NOMO-1 (cell line): ENCODE measurements around the gene AP3S2.
"Not testable (repeated sequence)": the region's sequence is repeated elsewhere in the genome, so short reads cannot be mapped to it uniquely, and the experiment has no call there.

Experiments used
- DNase-seq, 2 experiments: peaks; one replicate each; lab custom pipeline; 2025; ENCODE audit not compliant: unreplicated experiment in 2 of 2; lab: John Stamatoyannopoulos, UW

AP3S2 gene

DNA sequence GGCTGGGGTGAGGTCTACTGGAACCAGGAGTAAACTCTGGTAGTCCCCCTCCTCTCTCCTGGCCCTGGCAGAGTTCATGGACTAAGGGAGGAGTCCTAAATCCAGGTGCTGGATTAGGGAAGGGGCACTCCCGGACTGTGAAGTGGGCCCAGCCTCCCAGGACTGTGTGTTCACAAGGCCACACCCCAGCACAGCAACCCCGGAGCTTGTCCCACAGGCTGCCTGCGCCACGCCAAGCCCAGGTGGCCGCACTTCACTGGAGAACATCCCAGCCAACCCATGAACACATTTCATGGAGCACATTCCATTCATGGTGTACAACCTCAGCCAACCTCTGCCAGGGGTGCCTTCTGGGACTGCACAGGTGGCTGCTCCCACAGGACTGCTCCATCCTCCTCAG is 10.7 kb upstream of the AP3S2 start:
- DNase-seq = no peak

DNA sequence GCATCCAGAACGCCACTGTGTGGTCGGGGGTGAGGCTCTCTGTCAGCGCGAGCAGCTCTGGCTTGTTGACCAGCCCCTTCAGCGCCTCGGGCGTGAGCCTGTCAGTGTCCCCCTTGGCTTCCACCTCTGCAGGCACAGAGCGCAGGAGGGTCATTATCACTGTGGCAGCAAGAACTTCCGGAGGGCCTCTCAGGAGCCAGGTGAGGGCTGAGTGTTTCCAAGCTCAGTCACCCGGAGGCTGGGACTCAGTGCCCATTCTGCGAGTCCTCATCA is 10.0 kb upstream of the AP3S2 start:
- DNase-seq = no peak

DNA sequence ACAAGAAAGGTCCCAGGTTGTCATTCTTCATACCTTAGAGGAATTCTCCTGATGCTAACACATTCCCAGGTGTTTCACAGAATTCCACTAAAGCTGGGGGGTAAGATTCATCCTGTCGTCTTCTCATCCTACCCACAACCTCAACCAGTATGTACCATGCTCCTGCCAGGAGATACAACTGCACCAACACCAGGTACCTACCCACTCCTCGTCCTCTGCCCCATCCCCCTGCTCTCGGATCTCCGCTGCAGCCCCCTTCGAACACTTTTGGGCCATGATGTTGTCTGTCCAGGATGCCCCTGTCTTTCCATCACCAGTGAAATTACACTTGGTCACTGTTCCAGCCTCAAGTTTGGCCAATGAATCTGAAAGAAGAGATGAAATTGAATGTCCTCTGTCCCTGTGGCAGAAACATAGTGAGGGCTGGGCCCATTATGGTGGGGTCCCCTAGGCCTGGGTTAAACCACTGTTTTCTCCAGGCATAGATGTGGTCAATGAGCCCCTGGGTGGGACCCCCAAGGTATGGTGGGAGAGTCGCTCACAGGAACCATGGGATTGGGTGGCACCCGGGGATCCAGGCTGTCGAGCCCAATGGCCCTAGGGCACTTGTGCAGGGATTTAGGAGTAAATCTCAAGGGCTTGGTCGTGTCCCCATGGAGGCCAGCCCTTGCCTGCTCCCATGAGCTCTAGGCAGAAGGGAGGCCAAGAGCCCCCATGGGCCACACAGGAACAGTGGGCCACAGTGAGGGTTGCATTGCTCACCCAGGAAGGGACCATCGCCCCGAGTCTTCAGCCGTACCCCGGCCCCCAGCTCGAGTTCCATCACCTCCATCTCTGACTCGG is 9.4 kb upstream of the AP3S2 start:
- DNase-seq = no peak

DNA sequence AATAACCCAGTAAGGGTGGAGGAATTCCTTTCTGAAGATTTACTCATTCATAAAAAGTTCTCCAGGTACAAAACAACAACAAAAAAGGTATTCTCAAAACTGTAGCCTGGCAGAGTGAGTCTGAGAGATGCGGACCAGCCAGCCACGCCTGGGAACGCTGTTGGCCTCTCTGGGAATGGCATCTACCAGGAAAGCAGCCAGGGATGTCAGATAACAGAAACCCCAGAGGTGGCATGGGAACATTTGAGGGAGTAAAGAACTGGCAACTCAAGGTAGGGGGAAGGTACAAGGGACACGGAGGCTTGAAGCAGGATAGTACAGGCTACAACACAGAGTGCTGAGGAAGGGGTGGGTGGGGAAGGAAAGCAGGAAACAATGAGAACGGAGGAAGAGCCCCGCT is 7.1 kb upstream of the AP3S2 start:
- no peak for DNase-seq

DNA sequence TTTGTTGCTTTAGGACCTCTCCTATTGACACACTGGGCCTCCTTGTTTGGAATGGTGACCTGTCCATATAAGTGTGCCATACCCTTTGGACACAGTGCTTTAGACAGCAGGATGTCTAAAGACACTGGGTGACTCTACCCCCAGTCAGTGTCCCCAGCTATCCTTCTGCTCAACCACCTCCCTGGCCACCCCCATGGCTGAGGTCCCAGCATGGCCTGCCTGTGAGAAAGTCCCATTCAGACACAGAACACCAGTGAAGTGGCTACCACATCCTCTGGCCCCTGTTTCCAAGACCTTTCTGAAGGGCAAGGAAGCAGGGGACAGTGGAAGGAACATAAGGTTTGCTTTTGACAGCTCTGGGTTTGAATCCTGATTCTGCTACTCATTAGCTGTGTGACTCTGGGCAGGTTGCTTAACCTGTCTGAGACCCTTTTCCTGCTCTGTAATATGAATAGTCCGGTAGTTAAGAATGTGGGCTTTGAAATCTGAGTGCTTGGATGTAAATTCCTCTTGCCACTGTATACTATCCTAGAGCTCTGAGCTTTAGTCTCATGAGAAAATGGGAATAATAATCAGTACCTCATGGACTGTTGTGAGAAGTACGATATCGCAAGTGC is 6.3 kb upstream of the AP3S2 start:
- DNase-seq = no peak

DNA sequence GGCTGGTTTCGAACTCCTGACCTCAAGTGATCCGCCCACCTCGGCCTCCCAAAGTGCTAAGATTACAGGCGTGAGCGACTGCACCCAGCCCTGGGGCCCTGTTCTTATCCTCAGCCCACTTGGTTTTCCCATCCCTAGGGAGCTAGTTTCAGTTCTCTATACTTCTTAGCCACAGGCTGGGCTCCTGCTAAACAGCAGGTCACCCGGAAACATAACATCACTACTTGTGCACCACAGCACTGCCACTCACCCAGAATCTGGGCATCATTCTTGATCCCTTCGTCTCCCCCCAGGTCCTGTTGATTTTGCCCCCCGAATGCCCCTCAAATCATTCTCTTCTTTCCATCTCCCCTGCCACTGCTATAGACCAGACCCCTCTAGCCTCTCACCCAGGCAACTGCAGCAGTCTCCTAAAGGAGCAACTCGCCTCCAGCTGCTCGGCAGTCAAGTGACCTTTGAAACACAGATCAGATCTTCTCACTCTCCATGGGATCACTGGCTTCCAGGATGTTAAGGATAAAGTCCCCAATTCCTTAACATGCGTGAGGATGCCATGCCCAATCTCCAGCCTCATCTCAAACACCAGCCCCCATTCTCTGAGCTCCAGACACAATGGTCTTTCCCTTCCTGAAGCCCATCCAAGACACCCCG is 5.6 kb upstream of the AP3S2 start:
- DNase-seq = peak in 1 of 2 experiments; percentile 37

DNA sequence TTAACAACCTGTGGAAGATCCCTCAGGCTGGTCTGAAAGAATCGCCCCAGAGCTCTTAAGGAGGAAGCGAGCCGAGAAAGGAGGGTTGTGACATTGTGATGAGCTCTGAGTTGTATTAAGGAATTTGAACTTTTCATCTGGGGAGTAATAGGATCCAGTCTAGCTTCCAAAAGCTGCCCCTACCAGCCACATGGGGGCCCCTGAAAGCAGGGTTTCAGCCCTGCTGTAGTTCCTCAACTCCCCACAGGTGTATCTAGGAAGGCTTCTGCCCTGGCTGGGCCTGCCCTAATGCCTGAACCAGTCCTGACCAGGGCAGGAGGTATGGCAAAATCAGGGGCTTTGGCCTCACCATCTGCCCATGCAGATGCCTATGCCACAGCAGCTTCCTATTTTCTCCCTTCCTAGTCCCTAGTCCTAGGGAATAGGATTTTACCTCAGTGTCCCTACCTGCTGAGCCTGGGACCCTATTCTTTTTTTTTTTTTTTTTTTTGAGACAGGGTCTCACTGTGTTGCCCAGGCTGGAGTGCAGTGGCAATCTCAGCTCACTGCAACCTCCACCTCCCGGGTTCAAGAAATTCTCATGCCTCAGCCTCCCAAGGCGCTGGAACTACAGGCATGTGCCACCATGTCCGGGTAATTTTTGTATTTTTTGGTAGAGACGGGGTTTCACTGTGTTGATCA is 5.0 kb upstream of the AP3S2 start:
- DNase-seq = peak; percentile 35 to 40

DNA sequence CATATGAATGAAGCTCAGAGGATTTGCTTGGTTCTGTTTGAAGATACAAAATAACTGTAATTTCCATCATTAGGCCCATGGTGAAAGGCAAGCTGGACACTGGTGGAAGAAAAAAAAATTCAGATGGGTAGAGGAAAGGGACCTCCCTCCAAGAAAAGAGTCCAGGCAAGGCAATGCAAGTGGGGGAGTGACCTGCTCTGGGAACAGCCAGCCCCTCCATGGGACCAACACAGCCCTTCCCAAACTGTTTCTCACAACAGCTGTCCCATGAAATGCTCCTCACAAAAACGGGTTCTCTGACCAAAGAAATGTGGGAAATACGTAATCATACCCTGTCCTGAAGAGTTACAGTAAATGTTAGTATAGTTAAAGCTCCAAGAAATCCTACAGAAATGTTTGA is 4.4 kb upstream of the AP3S2 start:
- DNase-seq = no peak

DNA sequence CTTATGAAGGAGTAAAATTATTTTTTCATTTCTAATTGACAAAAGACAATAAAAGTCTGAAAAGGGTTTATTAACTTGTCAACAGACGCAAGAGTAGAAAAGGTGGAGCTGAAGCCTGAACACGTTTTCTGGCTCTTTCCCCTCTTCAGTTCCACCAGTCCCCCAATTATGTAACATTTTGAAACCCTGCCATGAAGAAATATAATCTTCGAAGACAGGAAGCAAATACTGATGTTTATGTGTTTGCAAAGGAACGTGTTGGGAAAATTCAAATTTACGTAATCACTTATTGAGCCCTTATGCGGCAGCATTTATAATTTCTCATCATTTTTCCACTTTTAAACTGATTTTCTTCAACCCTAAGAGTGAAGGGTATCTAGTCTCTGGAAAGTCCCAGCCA is 767 bp downstream of the AP3S2 start:
- DNase-seq = peak; percentile 39 to 49

DNA sequence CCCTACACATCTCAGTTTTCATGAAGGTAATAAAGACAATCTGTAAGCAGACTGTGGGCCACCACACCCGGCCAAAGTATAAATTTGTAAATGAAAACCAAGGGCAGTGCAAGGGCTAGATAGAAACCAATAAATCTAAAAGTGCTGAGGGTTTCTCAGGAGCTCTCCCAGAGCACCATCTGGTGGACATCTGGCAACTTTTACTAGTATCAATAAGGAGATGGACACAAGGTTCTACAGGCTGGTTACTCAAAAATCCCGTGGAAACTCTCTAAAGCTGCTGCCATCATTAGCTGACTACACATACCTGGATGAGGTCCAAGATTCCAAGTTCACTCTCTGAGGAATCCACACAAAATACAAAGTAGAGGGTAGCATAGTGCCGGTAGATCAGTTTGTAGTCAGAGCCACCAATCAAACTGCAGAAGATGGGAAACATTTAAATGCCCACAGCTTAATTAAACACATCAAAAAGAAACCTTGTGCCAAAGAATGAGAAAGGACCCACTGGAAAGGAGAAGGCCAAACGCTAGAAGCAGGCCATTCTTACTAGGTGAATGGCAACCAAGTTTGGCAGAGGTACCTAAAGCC is 5.5 kb downstream of the AP3S2 start:
- peak in 1 of 2 experiments; percentile 39 for DNase-seq

DNA sequence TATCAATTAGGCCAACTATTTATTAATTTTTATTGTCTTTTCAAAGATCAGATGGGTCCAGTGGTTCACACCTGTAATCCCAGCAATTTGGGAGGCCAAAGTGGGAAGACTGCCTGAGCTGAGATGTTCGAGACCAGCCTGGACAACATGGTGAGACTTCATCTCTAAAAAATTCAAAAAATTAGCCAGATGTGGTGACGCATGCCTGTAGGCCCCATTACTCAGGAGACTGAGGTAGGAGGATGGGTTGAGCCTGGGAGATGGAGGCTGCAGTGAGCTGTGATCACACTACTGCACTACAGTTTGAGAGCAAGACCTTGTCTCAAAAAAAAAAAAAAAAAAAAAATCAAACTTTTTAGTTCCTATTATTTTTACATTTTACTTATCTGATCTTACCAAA is 8.2 kb downstream of the AP3S2 start:
- no peak for DNase-seq

DNA sequence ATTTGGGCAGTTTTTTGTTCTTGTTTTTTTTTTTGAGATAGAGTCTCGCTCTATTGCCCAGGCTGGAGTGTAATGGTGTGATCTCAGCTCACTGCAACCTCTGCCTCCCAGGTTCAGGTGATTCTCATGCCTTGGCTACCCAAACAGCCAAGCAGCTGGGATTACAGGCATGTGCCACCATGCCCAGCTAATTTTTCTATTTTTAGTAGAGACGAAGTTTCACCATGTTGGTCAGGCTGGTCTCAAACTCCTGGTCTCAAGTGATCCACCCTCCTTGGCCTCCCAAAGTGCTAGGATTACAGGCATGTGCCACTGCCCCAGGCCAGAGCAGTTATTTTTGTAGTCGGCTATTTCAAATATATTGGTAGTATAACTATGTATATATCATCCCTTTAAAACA is 8.6 kb downstream of the AP3S2 start:
- not testable (repeated sequence) for DNase-seq

DNA sequence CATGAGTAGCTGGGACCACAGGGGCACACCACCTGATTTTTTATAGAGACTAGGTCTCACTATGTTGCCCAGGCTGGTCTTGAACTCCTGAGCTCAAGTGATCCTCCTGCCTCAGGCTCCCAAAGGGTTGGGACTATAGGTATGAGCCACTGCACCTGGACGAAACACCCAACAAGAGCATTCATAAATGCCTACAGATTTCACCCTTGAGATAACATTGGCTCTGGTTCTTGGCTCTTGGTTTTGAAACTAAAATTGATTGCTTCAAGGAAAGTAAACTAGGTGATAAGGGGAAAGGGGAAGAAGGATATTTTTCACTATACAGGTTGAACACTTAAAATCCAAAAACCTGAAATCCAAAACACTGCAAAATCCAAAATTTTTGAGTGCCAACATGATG is 10.3 kb downstream of the AP3S2 start:
- DNase-seq = no peak

DNA sequence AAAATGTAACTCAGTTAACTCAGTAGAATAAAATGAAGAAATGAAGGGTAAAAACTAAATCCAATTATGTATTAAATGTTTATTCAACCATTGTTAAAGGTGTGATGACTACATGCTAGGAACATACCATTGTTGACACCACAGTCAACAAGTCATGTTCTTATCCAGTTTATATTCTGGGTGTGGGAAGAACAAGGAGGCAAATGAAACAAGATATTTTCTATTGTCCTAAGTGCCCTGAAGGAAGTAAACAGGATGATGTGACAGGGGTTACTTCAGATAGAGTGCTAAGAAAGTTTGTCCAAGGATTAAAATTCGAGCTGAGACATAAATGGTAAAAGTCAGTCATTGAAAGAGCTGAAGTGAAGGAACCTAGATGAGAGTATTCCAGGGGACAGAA is 13.1 kb downstream of the AP3S2 start:
- DNase-seq = no peak

DNA sequence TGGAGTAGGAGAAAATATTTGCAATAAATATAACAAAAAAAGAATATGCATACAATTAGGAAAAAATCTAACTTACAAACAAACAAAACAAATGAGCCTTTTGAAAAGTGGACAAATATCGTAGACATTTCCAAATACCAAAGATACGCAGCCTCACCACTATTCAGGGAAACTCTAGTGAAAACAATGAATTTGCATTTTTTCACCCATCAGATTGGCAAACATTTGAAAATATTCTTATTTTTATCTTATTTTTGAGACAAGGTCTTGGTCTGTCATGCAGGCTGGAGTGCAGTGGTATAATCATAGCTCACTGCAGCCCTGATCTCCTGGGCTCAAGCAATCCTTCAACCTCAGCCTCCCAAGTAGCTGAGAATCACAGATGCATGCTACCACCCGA is 15.5 kb downstream of the AP3S2 start:
- no peak for DNase-seq

DNA sequence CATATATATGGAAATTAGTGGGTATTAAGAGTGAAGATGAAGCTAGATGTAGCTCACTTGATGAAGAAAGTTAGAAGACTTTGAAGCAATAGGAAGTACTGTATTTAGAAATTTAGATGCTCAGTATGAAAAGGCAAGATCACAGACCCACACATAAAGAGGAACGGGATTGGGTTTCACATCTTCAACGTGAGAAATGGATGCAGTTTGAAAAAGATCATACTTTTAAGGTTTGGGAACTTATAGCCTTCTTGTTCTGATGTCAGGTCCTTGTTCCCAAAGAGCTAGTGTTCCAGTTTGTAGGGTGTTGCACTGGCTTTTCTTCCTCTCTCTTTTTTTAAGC is 16.7 kb downstream of the AP3S2 start:
- peak in 1 of 2 experiments; percentile 33 for DNase-seq

DNA sequence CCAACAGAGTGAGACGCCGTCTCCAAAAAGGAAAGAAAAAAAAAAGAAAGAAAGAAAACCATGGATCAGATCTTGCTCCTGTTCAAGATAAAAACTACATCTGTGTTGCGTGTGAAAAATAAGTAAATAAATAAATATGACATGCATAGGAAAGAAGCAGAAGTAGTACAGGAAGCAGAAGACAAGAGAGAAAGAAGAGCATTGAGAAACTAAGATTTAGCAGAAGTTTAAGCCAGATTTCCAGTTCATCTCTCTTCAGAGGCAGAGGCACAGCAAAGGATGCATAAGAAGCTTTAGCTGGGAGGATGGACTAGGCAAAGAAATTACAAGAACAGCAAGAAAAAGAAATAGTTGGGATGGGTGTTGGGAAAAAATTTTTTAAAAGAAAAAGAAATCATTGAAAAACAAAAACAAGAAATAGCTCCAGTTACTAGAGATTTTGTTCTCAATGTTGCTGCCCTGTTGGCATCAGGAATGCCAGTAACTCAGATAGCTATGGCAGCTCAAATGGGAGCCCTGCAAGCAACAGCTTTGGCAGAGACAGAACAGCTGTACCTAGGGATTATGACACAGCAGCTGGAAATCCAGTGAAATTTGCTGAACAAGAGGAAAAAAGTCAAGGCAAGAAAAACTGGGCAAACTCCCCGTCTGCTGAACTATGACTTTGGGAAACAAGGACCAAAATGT is 17.3 kb downstream of the AP3S2 start:
- DNase-seq = peak in 1 of 2 experiments; percentile 28

DNA sequence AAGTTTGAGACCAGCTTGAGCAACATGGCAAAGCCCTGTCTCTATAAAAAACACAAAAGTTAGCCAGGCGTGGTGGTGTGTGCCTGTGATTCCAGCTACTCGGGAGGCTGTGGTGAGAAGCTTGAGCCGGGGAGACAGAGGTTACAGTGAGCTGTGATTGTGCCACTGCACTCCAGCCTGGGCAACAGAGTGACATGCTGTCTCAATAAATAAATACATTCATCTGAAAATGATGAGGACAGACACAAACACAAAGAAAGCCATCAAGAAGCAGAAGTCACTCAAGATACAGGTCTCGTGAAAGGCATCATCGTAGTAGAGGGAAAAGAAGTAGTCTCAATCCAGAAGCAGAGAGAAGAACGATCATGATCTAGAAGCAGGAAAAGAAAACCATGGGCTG is 18.1 kb downstream of the AP3S2 start:
- DNase-seq = no peak

DNA sequence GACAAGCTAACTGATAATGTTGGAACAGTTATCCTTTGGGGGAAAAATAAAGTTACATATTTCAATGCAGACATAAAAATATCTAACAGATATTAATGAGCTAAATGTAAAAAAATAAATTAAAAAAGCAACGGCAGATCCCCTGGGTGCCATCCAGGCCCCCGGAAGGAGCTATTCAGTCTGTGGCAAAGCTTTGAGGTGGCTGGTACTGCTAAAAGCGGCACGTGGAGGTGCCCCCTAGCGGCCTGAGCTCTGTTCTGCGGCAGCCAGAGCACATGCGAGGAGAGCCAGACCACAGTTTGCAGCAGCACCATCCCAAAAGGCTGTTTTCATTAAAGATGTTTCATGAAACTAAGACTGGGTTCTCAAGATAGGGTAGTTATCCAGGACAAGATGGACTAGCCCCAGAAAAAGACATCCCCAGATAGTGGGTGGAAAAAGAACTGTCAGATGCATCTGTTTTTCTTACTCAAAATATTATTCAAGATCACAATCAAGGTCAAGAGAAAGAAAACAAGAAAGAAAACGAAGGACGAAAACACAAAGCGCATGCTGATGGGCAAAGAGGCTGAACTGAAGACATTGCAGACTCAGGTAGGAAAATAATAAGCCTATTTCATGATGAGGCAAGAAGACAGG is 18.7 kb downstream of the AP3S2 start:
- DNase-seq = peak; percentile 66 to 70

DNA sequence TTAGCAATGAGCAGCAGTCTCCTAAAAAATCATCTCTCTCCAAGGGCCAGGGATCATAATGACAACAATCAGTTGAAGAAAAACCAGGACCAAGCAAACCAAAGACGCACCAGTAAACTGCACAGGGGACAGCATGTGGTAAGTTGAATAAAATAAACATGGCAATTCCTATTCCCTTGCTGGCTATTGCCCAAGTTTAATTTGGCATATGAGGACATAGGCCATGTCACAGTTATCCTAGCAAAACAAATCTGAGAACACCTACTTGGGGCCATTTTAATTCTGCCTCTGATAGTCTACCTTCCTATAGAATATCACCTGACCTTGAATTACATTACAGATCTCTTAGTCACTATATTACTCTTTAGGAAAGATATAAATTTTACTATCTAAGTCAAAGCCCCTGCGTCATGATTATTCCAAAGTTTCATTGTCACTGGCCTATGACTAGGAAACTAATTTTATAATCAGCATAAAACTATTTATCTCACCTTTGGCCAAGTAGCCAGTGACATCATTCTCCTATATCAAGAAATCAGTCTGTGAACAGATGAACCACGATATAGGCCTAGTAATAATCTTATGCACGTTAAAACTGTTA is 23.0 kb downstream of the AP3S2 start:
- DNase-seq = no peak
